Hepatocyte (in vitro differentiated cells): ENCODE results near the gene KCND2. TPM values are rescaled to one million over a fixed set of nuclear protein-coding genes. Genes with fewer than 3 reads are reported as not detected.

ENCODE experiments used
- DNase-seq: peaks from one replicate; pipeline ENCODE4 v3.0.0-alpha.2; 2016; ENCODE audit warnings: low spot score
- H2AFZ ChIP-seq: fragments of 200-600 bp; sonication (generic); 2 replicates; pipeline ENCODE4 v1.6.0; 2016; ENCODE audit warnings: antibody characterized with exemption, mild to moderate bottlenecking
- H3K27ac ChIP-seq: fragments of 200-600 bp; sonication (generic); 2 replicates; pipeline ENCODE4 v1.5.1; 2016; ENCODE audit warnings: mild to moderate bottlenecking
- H3K27me3 ChIP-seq: fragments of 200-600 bp; sonication (generic); 2 replicates; pipeline ENCODE4 v1.6.1; 2016
- H3K36me3 ChIP-seq: fragments of 200-600 bp; sonication (generic); replicated peaks from 2 replicates; pipeline ENCODE4 v1.5.1; 2016; ENCODE audit warnings: low read depth; ENCODE audit not compliant: insufficient read depth
- H3K4me1 ChIP-seq: fragments of 200-600 bp; sonication (generic); 2 replicates; pipeline ENCODE4 v1.5.1; 2016; ENCODE audit warnings: mild to moderate bottlenecking, moderate library complexity; ENCODE audit not compliant: insufficient read depth
- H3K4me2 ChIP-seq: fragments of 200-600 bp; sonication (generic); 2 replicates; pipeline ENCODE4 v1.6.0; 2016
- H3K4me3 ChIP-seq: fragments of 200-600 bp; sonication (generic); 2 replicates; pipeline ENCODE4 v1.5.1; 2016; ENCODE audit warnings: mild to moderate bottlenecking
- H3K79me2 ChIP-seq: fragments of 200-600 bp; sonication (generic); 2 replicates; pipeline ENCODE4 v1.6.0; 2017; ENCODE audit warnings: mild to moderate bottlenecking
- H3K9me2 ChIP-seq: fragments of 200-600 bp; sonication (generic); replicated peaks from 2 replicates; pipeline ENCODE4 v1.6.0; 2017; ENCODE audit warnings: mild to moderate bottlenecking; ENCODE audit not compliant: insufficient read depth
- H3K9me3 ChIP-seq: fragments of 200-600 bp; sonication (generic); 2 replicates; pipeline ENCODE4 v1.5.1; 2016; ENCODE audit warnings: low read depth, mild to moderate bottlenecking
- H4K20me1 ChIP-seq: fragments of 200-600 bp; sonication (generic); 2 replicates; pipeline ENCODE4 v1.6.0; 2016; ENCODE audit warnings: mild to moderate bottlenecking; ENCODE audit not compliant: insufficient read depth, poor library complexity, severe bottlenecking
- EZH2 ChIP-seq: fragments of 200-600 bp; sonication (generic); IDR thresholded peaks from 2 replicates; pipeline ENCODE4 v1.6.1; 2016; ENCODE audit warnings: antibody characterized with exemption, mild to moderate bottlenecking, borderline replicate concordance
- EZH2phosphoT487 ChIP-seq: fragments of 200-600 bp; sonication (generic); IDR thresholded peaks from one replicate; pipeline ENCODE4 v1.6.1; 2018; ENCODE audit warnings: antibody characterized with exemption, mild to moderate bottlenecking, low read depth, moderate library complexity; ENCODE audit not compliant: unreplicated experiment, severe bottlenecking
- WGBS: methylation state at CpG from one replicate; pipeline ENCODE4 v1.1.6; 2016; ENCODE audit warnings: low lambda C conversion rate; ENCODE audit errors: missing lambda C conversion rate; 5-methylcytosine and 5-hydroxymethylcytosine counted together
- polyA plus RNA-seq: library from polyadenylated mRNA; unstranded; fragments of >200 nt; fragmentation: Nextera tagmentation; extraction: Ambion mirVana; gene quantifications from 2 replicates; pipeline ENCODE4 v1.2.1, GENCODE V29; 2016
- total RNA-seq: library from RNA; depleted of rRNA; stranded (reverse); fragments of >200 nt; gene quantifications from 2 replicates; pipeline ENCODE4 v1.2.3, GENCODE V29; 2014
- TF ChIP-seq, protein P1 (sequence below): fragments of 200-600 bp; sonication (generic); IDR thresholded peaks from 2 replicates; pipeline ENCODE4 v1.5.1; 2016; ENCODE audit warnings: antibody characterized with exemption, mild to moderate bottlenecking; ENCODE audit not compliant: poor library complexity

Gene KCND2
- total and polyA plus RNA-seq, 2 experiments from 2014 or later = 0.58 to 3.6 TPM

DNA sequence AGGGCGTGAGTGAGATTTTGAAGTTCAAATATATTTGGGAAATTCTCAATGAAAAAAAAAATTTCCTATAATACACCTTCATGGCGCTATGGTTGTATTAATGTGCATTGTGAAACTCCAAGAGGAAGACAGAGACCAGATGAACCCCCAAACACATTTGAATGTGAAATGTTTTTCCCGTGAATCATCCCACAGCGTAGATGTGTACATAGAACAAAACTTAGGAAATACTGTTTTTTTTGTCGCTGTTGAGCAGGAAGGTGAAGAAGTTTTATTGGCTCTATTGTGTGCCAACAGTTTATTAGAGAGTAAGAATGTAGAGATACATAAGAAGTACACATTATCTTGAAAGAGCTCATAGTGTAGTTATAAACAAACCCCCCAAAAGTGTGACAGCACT, 134.0 kb downstream of the KCND2 start:
- 80% methylated on average over 5 of the region's 5 CpGs for WGBS
- Histone ChIP-seq H3K4me1 (peaks cover 6% of the 10 kb centered on the region), H3K36me3 (no peaks in the 10 kb centered on the region), H3K9me3 (no peaks in the 10 kb centered on the region), H3K4me2 (no peak overlapping the region), H2AFZ (no peak overlapping the region), H3K27ac (no peak overlapping the region), H3K27me3 (no peaks in the 10 kb centered on the region), H3K79me2 (no peaks in the 10 kb centered on the region), H4K20me1 (no peaks in the 10 kb centered on the region), H3K9me2 (no peaks in the 10 kb centered on the region), H3K4me3 (no peak overlapping the region)
- DNase-seq = no peak
- TF ChIP-seq, protein P1, sequence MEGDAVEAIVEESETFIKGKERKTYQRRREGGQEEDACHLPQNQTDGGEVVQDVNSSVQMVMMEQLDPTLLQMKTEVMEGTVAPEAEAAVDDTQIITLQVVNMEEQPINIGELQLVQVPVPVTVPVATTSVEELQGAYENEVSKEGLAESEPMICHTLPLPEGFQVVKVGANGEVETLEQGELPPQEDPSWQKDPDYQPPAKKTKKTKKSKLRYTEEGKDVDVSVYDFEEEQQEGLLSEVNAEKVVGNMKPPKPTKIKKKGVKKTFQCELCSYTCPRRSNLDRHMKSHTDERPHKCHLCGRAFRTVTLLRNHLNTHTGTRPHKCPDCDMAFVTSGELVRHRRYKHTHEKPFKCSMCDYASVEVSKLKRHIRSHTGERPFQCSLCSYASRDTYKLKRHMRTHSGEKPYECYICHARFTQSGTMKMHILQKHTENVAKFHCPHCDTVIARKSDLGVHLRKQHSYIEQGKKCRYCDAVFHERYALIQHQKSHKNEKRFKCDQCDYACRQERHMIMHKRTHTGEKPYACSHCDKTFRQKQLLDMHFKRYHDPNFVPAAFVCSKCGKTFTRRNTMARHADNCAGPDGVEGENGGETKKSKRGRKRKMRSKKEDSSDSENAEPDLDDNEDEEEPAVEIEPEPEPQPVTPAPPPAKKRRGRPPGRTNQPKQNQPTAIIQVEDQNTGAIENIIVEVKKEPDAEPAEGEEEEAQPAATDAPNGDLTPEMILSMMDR = no peak
- no peak for TF ChIP-seq EZH2
- TF ChIP-seq EZH2phosphoT487 = no peak

DNA sequence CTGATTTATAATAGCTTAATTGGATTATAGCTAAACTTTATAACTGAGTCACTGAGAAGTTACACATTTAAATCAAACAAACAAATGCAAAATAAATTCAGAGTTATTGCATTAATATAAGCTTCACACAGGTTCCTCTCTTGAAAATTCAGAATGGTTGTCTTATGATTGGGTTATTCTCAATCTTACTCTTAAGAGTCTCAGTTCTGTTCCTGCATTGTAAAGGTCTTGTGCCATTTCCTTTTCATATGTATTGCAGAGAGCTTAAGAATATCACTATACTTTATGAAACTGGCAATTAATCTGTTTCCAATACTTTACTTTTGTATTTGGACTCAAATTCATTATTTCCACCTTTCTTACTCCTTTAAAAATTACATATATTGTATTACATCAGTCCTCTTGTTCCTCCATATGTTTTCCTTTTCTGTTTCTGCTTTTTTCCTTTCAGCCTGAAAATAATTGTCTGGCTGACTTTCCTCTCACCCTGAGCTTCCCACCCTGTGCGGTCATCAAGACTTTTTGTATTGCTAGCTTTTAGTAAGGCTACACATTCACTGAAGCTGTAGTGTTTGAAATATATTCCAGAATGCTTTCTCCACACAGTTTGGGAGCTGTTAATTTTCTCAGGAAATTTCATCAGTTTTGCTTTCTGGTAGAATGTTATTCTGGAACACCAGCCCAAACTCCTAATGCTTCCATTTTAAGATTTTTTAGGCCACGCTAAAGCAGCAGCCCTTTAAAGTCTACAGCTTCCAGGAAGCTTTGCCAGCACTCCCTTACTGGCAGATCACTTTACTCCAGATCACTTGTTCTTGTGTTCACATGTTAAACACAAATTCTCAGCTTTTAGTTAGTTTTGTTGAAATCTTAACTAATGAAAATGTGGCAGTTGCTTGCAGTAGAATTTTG, 139.4 kb downstream of the KCND2 start:
- no peak overlapping the region for H3K4me2 ChIP-seq
- H3K9me3 ChIP-seq = no peaks in the 10 kb centered on the region
- no peaks in the 10 kb centered on the region for H3K9me2 ChIP-seq
- no peaks in the 10 kb centered on the region for H3K4me1 ChIP-seq
- no peak overlapping the region for H2AFZ ChIP-seq
- H3K27ac ChIP-seq = no peak overlapping the region
- no peaks in the 10 kb centered on the region for H3K36me3 ChIP-seq
- no peaks in the 10 kb centered on the region for H4K20me1 ChIP-seq
- 90% methylated on average over 2 of the region's 2 CpGs for WGBS
- H3K79me2 ChIP-seq = no peaks in the 10 kb centered on the region
- DNase-seq = no peak
- TF ChIP-seq EZH2phosphoT487 (no peak), EZH2 (no peak)
- TF ChIP-seq, protein P1 = no peak
- H3K4me3 ChIP-seq = no peak overlapping the region
- no peaks in the 10 kb centered on the region for H3K27me3 ChIP-seq

DNA sequence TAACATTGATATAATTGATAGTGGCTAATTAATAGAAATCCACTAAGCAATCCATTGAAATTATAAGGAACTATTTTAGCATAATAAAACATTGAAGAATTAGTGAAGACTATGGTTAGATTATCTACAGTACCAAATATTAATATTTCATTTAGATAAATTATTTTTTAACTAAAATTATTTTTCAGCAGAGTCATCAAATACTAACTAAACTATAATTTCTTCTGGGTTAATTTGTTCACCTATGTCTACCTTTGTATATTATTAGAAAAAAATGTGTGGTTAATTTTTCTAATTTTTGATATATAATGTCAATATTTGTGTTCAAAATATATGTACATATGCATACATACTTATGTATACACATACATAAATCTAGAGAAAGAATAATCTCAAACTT, 140.2 kb downstream of the KCND2 start:
- Histone ChIP-seq H3K4me2 (no peak overlapping the region), H3K4me3 (no peak overlapping the region), H3K9me2 (no peaks in the 10 kb centered on the region), H3K4me1 (no peaks in the 10 kb centered on the region), H3K79me2 (no peaks in the 10 kb centered on the region), H3K27me3 (no peaks in the 10 kb centered on the region), H3K9me3 (no peaks in the 10 kb centered on the region), H3K27ac (no peak overlapping the region), H2AFZ (no peak overlapping the region), H3K36me3 (no peaks in the 10 kb centered on the region), H4K20me1 (no peaks in the 10 kb centered on the region)
- no peak for DNase-seq
- no peak for TF ChIP-seq EZH2
- TF ChIP-seq, protein P1 = no peak
- no peak for TF ChIP-seq EZH2phosphoT487
